ENCODE data around the gene RAB3GAP1. TPM values are rescaled to one million over a fixed set of nuclear protein-coding genes. Genes with fewer than 3 reads are reported as not detected.

Gene RAB3GAP1
- total RNA-seq, 1 experiment from 2014 or later = 36.8 TPM

DNA sequence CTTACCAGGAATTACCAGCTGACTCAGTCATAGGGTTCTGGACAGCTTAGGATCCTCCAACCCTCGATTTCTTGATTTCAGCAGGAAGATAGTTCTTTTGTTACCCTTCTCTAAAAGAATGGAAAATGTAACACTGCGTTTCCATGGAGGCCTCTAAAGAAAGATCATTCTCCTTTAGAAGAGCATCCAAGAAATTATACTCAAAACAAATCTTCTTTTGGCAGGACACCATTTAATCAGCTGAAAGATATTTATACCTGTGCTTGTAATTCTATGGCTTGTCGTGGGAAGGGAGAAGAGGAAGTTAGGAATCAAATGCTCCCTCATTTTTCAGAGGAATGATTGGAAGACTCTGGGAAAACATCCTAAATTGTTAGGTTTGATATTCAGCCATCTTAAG lies 130.5 kb downstream of the RAB3GAP1 start:
- TF ChIP-seq, protein P1, sequence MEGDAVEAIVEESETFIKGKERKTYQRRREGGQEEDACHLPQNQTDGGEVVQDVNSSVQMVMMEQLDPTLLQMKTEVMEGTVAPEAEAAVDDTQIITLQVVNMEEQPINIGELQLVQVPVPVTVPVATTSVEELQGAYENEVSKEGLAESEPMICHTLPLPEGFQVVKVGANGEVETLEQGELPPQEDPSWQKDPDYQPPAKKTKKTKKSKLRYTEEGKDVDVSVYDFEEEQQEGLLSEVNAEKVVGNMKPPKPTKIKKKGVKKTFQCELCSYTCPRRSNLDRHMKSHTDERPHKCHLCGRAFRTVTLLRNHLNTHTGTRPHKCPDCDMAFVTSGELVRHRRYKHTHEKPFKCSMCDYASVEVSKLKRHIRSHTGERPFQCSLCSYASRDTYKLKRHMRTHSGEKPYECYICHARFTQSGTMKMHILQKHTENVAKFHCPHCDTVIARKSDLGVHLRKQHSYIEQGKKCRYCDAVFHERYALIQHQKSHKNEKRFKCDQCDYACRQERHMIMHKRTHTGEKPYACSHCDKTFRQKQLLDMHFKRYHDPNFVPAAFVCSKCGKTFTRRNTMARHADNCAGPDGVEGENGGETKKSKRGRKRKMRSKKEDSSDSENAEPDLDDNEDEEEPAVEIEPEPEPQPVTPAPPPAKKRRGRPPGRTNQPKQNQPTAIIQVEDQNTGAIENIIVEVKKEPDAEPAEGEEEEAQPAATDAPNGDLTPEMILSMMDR (conservative IDR thresholded peaks at IDR 0.05) = no peak
- no peak for TF ChIP-seq EZH2 (IDR thresholded peaks at IDR 0.05; ENCODE audit: low read depth)
- H3K9me3 ChIP-seq (ENCODE audit: insufficient read depth, low read depth) = no peaks in the 10 kb centered on the region
- H3F3A ChIP-seq (ENCODE audit: insufficient read depth, low read depth) = no peaks in the 10 kb centered on the region
- no peaks in the 10 kb centered on the region for H3K36me3 ChIP-seq (ENCODE audit: low read depth)
- CTCF ChIA-PET = no interaction called here
- no peaks in the 10 kb centered on the region for H3K79me2 ChIP-seq (ENCODE audit: low read depth)
- POLR2A ChIA-PET (ENCODE audit: unreplicated experiment) = no interaction called here
- H4K20me1 ChIP-seq (ENCODE audit: insufficient read depth) = 0 out of 2 replicates have a peak, but pooled peaks cover 5% of the 10 kb centered on the region
- no peaks in the 10 kb centered on the region for H3K27me3 ChIP-seq (ENCODE audit: insufficient read depth, low read depth)
- no peak overlapping the region for H3K4me3 ChIP-seq
- H3K9me2 ChIP-seq (ENCODE audit: insufficient read depth) = no peaks in the 10 kb centered on the region
- DNase-seq = no peak
- H3K27ac ChIP-seq = no peak overlapping the region
- H3K4me1 ChIP-seq (replicated peaks; ENCODE audit: insufficient read depth) = no peaks in the 10 kb centered on the region; the same call in 1 of the 2 replicates
- H2AFZ ChIP-seq = no peak overlapping the region
- H3K4me2 ChIP-seq = no peak overlapping the region
- no TSS peak for BruUV-seq (replicated peaks)
- intact Hi-C loops (cut with micrococcal nuclease; ENCODE audit: unreplicated experiment) = no loop called here

DNA sequence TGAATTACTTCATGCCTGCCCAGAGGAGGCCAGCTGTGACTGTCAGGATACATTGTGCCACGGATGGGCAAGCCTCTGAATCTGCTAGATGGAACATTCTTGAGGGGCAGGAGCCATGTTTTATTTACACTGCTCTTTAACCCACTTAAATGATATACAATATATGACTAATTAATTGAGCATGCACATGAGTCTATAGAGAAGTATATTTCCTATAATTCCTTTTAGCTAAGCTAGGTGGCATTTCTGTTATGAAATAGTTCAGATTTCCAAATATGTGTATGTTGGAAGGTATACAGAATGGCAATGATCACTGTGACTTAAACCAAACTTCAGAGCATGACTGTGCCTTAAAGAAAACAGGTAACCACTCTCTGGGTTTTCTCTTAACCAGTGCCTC lies 131.7 kb downstream of the RAB3GAP1 start:
- Histone ChIP-seq H3F3A (ENCODE audit: insufficient read depth, low read depth) (no peaks in the 10 kb centered on the region), H3K27me3 (ENCODE audit: insufficient read depth, low read depth) (no peaks in the 10 kb centered on the region), H4K20me1 (ENCODE audit: insufficient read depth) (0 out of 2 replicates have a peak, but pooled peaks cover 5% of the 10 kb centered on the region), H3K9me3 (ENCODE audit: insufficient read depth, low read depth) (0 out of 2 replicates have a peak, but pooled peaks cover 4% of the 10 kb centered on the region), H3K9me2 (ENCODE audit: insufficient read depth) (no peaks in the 10 kb centered on the region), H3K36me3 (ENCODE audit: low read depth) (no peaks in the 10 kb centered on the region), H2AFZ (no peak overlapping the region), H3K4me1 (replicated peaks; ENCODE audit: insufficient read depth) (no peaks in the 10 kb centered on the region; the same call in 1 of the 2 replicates), H3K4me2 (no peak overlapping the region), H3K27ac (no peak overlapping the region), H3K4me3 (no peak overlapping the region), H3K79me2 (ENCODE audit: low read depth) (no peaks in the 10 kb centered on the region)
- peak in 1 of 2 experiments; percentile 61 for DNase-seq
- intact Hi-C loops (cut with micrococcal nuclease; ENCODE audit: unreplicated experiment) = no loop called here
- POLR2A ChIA-PET (ENCODE audit: unreplicated experiment) = no interaction called here
- no TSS peak for BruUV-seq (replicated peaks)
- TF ChIP-seq, protein P1 (conservative IDR thresholded peaks at IDR 0.05) = no peak
- TF ChIP-seq EZH2 (IDR thresholded peaks at IDR 0.05; ENCODE audit: low read depth) = no peak
- CTCF ChIA-PET = no interaction called here

DNA sequence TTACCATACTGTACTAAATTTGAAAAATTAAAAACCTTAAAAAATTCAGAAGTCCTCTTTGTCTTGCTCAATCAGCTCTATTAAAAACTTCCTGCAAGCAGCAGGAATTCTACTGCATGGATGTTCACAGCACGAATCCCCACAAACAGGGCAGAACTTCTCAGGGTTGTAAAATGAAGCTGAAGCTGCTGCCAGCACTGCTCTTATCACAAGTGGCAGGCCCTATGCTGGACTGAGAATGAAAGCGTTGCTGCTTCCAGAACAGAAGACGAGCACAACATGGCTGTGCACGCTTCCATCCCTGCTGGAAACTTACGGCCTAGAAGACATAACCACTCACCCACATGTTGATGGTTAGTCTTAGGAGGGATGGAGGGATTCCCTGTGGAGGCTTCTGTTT lies 134.0 kb downstream of the RAB3GAP1 start:
- no peaks in the 10 kb centered on the region; the same call in 1 of the 2 replicates for H3K4me1 ChIP-seq (replicated peaks; ENCODE audit: insufficient read depth)
- no peaks in the 10 kb centered on the region for H3K36me3 ChIP-seq (ENCODE audit: low read depth)
- intact Hi-C loops (cut with micrococcal nuclease; ENCODE audit: unreplicated experiment) = no loop called here
- H3F3A ChIP-seq (ENCODE audit: insufficient read depth, low read depth) = no peaks in the 10 kb centered on the region
- H3K9me2 ChIP-seq (ENCODE audit: insufficient read depth) = no peaks in the 10 kb centered on the region
- H2AFZ ChIP-seq = no peak overlapping the region
- DNase-seq = no peak
- BruUV-seq (replicated peaks) = no TSS peak
- H3K27ac ChIP-seq = no peak overlapping the region
- 0 out of 2 replicates have a peak, but pooled peaks cover 4% of the 10 kb centered on the region for H3K9me3 ChIP-seq (ENCODE audit: insufficient read depth, low read depth)
- H3K4me3 ChIP-seq = no peak overlapping the region
- POLR2A ChIA-PET (ENCODE audit: unreplicated experiment) = no interaction called here
- H3K4me2 ChIP-seq = no peak overlapping the region
- H3K27me3 ChIP-seq (ENCODE audit: insufficient read depth, low read depth) = no peaks in the 10 kb centered on the region
- 0 out of 2 replicates have a peak, but pooled peaks cover 5% of the 10 kb centered on the region for H4K20me1 ChIP-seq (ENCODE audit: insufficient read depth)
- no peaks in the 10 kb centered on the region for H3K79me2 ChIP-seq (ENCODE audit: low read depth)
- no peak for TF ChIP-seq EZH2 (IDR thresholded peaks at IDR 0.05; ENCODE audit: low read depth)
- TF ChIP-seq, protein P1 (conservative IDR thresholded peaks at IDR 0.05) = no peak
- CTCF ChIA-PET = no interaction called here
